ENCODE results near the gene MICALL1. TPM values are rescaled to one million over a fixed set of nuclear protein-coding genes. Genes with fewer than 3 reads are reported as not detected.

The MICALL1 gene, protein sequence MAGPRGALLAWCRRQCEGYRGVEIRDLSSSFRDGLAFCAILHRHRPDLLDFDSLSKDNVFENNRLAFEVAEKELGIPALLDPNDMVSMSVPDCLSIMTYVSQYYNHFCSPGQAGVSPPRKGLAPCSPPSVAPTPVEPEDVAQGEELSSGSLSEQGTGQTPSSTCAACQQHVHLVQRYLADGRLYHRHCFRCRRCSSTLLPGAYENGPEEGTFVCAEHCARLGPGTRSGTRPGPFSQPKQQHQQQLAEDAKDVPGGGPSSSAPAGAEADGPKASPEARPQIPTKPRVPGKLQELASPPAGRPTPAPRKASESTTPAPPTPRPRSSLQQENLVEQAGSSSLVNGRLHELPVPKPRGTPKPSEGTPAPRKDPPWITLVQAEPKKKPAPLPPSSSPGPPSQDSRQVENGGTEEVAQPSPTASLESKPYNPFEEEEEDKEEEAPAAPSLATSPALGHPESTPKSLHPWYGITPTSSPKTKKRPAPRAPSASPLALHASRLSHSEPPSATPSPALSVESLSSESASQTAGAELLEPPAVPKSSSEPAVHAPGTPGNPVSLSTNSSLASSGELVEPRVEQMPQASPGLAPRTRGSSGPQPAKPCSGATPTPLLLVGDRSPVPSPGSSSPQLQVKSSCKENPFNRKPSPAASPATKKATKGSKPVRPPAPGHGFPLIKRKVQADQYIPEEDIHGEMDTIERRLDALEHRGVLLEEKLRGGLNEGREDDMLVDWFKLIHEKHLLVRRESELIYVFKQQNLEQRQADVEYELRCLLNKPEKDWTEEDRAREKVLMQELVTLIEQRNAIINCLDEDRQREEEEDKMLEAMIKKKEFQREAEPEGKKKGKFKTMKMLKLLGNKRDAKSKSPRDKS
- total RNA-seq = 58.0 and 62.5 TPM in 2 replicates

GRCh38 chr22:37905534-37906363 is at the start of gene MICALL1:
TSS of gene MICALL1 (plus strand) at chr22:37906297. CDS start at chr22:37906423, 126 bp downstream.

DNA sequence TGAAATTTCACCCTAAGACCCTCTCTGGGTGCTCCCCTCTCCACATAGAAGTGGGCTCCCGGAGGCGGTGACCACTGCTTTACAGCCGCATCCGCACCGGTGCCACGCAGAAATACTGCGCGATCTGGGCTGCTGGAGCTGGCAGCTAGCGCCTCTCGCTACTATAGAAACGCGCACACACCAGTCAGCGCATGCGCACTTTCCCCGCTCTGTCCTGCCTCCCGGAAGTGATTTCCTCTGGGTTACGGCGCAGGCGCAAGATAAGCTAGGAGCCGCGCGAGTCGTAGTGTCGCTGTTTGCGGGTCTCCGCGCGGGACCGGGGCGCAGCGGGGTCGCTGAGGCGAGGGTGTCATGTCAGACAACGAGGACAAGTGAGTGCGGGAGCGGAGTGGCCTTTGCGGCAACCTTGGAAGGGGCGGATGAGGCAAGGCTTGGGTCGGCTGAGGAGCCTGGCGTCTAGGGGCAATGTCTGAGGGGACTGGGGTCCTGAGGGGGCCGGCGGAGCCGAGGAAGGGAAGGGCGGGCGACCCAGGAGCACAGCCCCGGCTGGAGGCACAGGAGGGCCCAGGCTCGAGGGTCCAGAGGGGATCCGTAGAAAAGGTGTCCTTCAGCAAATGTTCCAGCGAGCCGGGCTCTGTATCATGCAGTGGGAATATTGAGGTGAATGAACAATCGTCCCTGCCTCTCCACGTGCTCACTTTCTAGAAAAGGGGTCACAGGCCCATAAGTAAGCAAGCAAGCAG is 47.5 kb downstream of the MICALL1 start, which contains the start of the genes C22orf23 and POLR2F:
Gene C22orf23 (minus strand): TSS at position 165 of the 743 bp plus-strand sequence. CDS start 452 bp downstream, outside the sequence.
Gene POLR2F (plus strand): TSS at position 263 of the 743 bp plus-strand sequence. CDS start 89 bp downstream, at position 352.

DNA sequence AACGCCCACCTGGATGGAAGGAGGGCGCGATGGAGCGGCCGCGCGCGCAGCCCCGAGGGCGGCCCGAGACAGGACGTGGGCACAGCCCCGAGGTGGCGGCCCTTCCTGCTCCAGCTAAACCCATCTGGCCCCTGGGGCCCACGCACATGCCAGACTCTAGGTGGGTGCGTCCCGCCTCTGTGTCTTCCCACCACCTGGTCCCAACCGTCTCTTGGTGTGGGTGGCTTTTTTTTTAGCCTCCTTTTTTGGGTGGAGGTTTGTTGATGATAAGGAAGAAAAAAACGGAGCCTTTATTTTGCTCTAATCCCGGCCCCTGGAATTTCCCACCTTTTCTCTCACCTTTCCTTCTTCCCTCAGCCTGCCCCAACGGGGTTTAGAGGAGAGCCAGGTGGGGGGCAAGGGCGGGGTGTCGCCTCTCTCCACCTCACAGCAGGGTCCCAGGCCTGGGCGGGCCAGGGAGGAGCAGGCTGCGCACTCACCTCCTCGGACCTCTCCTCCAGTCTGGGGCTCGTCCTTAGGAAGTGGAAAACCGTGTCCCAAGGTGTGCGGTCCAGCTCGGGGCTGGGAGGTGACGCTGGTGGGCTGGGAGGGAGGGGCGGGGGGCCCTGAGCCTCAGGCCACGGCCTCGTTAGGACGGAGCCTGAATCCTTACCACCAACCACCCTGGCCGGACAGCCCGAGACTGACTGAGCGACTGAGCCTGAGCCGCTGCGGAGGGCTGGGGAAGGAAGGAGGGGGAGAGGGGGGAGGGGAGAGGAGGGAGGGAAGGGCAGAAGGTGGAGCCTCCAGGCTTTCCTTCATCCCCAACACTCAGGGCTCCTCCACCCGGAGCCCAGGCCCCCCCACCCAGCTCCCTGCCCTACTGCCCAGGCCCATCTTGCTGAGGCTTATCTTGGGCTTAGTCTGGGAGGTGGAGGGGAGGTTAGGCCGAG is 78.0 kb downstream of the MICALL1 start, which contains the start of gene SOX10:
Gene SOX10 (minus strand): TSS at position 696 of the 932 bp plus-strand sequence. CDS start 771 bp downstream, outside the sequence.

Other genes starting within 250 kb of the MICALL1 start
- gene PDXP, start 247.6 kb upstream of the MICALL1 start, total RNA-seq = 12.6 and 12.8 TPM in 2 replicates
- gene LGALS1, start 230.7 kb upstream of the MICALL1 start, total RNA-seq = 9,481 and 10,312 TPM in 2 replicates
- gene NOL12, start 220.0 kb upstream of the MICALL1 start, total RNA-seq = 48.0 and 60.5 TPM in 2 replicates
- 160 and 164 TPM in 2 replicates for gene TRIOBP, start 209.2 kb upstream of the MICALL1 start, total RNA-seq
- gene GCAT, start 98.4 kb upstream of the MICALL1 start, total RNA-seq = 21.4 and 25.4 TPM in 2 replicates
- not detected in 2 replicates for gene GALR3, start 82.9 kb upstream of the MICALL1 start, total RNA-seq
- 53.6 and 56.5 TPM in 2 replicates for gene ANKRD54, start 62.0 kb upstream of the MICALL1 start, total RNA-seq
- gene EIF3L, start 56.9 kb upstream of the MICALL1 start, total RNA-seq = 325 and 326 TPM in 2 replicates
- 0.44 TPM in 1 of 2 replicates, not detected in the other for gene C22orf23, start 47.3 kb downstream of the MICALL1 start, total RNA-seq
- gene POLR2F, start 47.4 kb downstream of the MICALL1 start, total RNA-seq = 107 and 108 TPM in 2 replicates
- gene SOX10, start 78.3 kb downstream of the MICALL1 start, total RNA-seq = not detected in 2 replicates
- gene PICK1, start 151.1 kb downstream of the MICALL1 start, total RNA-seq = 12.8 and 17.2 TPM in 2 replicates
- not detected in 2 replicates for gene SLC16A8, start 177.9 kb downstream of the MICALL1 start, total RNA-seq
- gene BAIAP2L2, start 204.4 kb downstream of the MICALL1 start, total RNA-seq = 0.07 and 0.54 TPM in 2 replicates